ACHN (cell line): Measurements from ENCODE around the gene MUC16.
A peak's percentile ranks its signal among the peaks of the same experiment; 100 is the strongest.

ENCODE experiments used
- DNase-seq: peaks from one replicate; pipeline ENCODE4 v3.0.0-alpha.2; 2015
- in situ Hi-C: cut with HindIII; loops from 2 replicates; pipeline ENCODE4 v1.10.0; 2017; ENCODE audit warnings: low sequenced_read_pairs, low pct_ligation_motif_present, low pct_unique_long_range_greater_than_20kb

Gene MUC16

GRCh38 chr19:9013988-9014387 is 3.8 kb upstream of the MUC16 start:
- in situ Hi-C loops, result no loop called here
- no peak for DNase-seq

GRCh38 chr19:9011875-9012274 is 1.7 kb upstream of the MUC16 start:
- in situ Hi-C loops, result no loop called here
- DNase-seq, result no peak

GRCh38 chr19:9010693-9011092 is 484 bp upstream of the MUC16 start:
- no peak for DNase-seq
- in situ Hi-C loops, result no loop called here

- in situ Hi-C loops, result no loop called here
- no peak for DNase-seq
These were observed 778 bp downstream of the MUC16 start for GRCh38 chr19:9009431-9009830.

GRCh38 chr19:9008667-9009066 is 1.5 kb downstream of the MUC16 start:
- in situ Hi-C loops, result no loop called here
- no peak for DNase-seq

- in situ Hi-C loops, result no loop called here
These were observed 9.3 kb downstream of the MUC16 start for GRCh38 chr19:9000933-9001332.

GRCh38 chr19:8988204-8988603 is 22.0 kb downstream of the MUC16 start:
- no peak for DNase-seq

More at GRCh38 chr19:9000933-9001332, 9.3 kb downstream of the MUC16 start:
- no peak for DNase-seq

GRCh38 chr19:8986296-8986695 is 23.9 kb downstream of the MUC16 start:
- no peak for DNase-seq
- in situ Hi-C loops, result no loop called here

More at GRCh38 chr19:8988204-8988603, 22.0 kb downstream of the MUC16 start:
- in situ Hi-C loops, result no loop called here

GRCh38 chr19:8973501-8974091 is 36.6 kb downstream of the MUC16 start:
- peak; percentile 2 for DNase-seq
- in situ Hi-C loops, result no loop called here

- DNase-seq, result no peak
- in situ Hi-C loops, result no loop called here
These were observed 44.3 kb downstream of the MUC16 start for GRCh38 chr19:8965887-8966286.
